IMR-90 (cell line): ENCODE measurements around the gene STOML1. TPM values are rescaled to one million over a fixed set of nuclear protein-coding genes. Genes with fewer than 3 reads are reported as not detected.

ENCODE experiments used
- ATAC-seq: fragments of 200-7000 bp; cut with Tn5 transposase; 2 replicates; pipeline ENCODE4 v1.9.1; 2020; ENCODE audit warnings: low read depth, mild to moderate bottlenecking, moderate library complexity
- BruUV-seq: library from RNA; stranded (reverse); fragments of 400-500 nt; replicated peaks from 2 replicates; lab custom pipeline; 2021; lab: Mats Ljungman, UMichigan
- CTCF ChIA-PET: fragments of 300-600 bp; formaldehyde crosslinking; extraction: SDS; loops from one replicate; lab custom pipeline; 2021; ENCODE audit warnings: antibody characterized with exemption; lab: Yijun Ruan, JAX
- POLR2A ChIA-PET: fragments of 300-600 bp; sonication (Branson Sonifier 250); formaldehyde crosslinking; loops from one replicate; lab custom pipeline; 2022; ENCODE audit warnings: antibody characterized with exemption; ENCODE audit not compliant: unreplicated experiment; lab: Charles Lee
- DNase-seq: peaks from one replicate; pipeline ENCODE4 v3.0.0; 2013
- H2AFZ ChIP-seq: replicated peaks from 2 replicates; pipeline ENCODE3; 2013; ENCODE audit warnings: low read length, mild to moderate bottlenecking; ENCODE audit not compliant: poor library complexity
- H2AK5ac ChIP-seq: 2 replicates; pipeline ENCODE4 v1.6.1; 2013; ENCODE audit warnings: low read depth, low read length, inconsistent platforms
- H2AK9ac ChIP-seq: replicated peaks from 2 replicates; pipeline ENCODE3; 2013; ENCODE audit warnings: mild to moderate bottlenecking, low read depth, low read length, moderate library complexity; ENCODE audit not compliant: poor library complexity
- H2BK120ac ChIP-seq: 2 replicates; pipeline ENCODE4 v1.6.1; 2013; ENCODE audit warnings: low read depth, low read length, inconsistent platforms
- H2BK15ac ChIP-seq: 3 replicates; pipeline ENCODE4 v1.6.1; 2013; ENCODE audit warnings: low read depth, low read length, inconsistent platforms
- H2BK20ac ChIP-seq: 2 replicates; pipeline ENCODE4 v1.6.1; 2013; ENCODE audit warnings: low read depth, mild to moderate bottlenecking, inconsistent platforms, low read length, moderate library complexity
- H2BK5ac ChIP-seq: 2 replicates; pipeline ENCODE4 v1.6.1; 2013; ENCODE audit warnings: mild to moderate bottlenecking, low read depth, low read length, inconsistent platforms; ENCODE audit not compliant: poor library complexity, severe bottlenecking
- H3K14ac ChIP-seq: replicated peaks from 2 replicates; pipeline ENCODE4 v1.6.1; 2013; ENCODE audit warnings: low read depth, low read length, inconsistent platforms
- H3K18ac ChIP-seq: 2 replicates; pipeline ENCODE4 v1.6.1; 2013; ENCODE audit warnings: low read depth, low read length, control low read depth
- H3K23ac ChIP-seq: 2 replicates; pipeline ENCODE4 v1.6.1; 2013; ENCODE audit warnings: low read depth, low read length, inconsistent platforms
- H3K27ac ChIP-seq: 2 replicates; pipeline ENCODE4 v1.5.1; 2013; ENCODE audit warnings: mild to moderate bottlenecking, control low read depth, low read length; ENCODE audit not compliant: insufficient read depth
- H3K27me3 ChIP-seq: 2 replicates; pipeline ENCODE4 v1.6.1; 2013; ENCODE audit warnings: low read length; ENCODE audit not compliant: control insufficient read depth, insufficient read depth
- H3K36me3 ChIP-seq: 2 replicates; pipeline ENCODE4 v1.6.1; 2013; ENCODE audit warnings: low read length, mixed read lengths; ENCODE audit not compliant: control insufficient read depth, insufficient read depth
- H3K4ac ChIP-seq: 2 replicates; pipeline ENCODE4 v1.6.1; 2013; ENCODE audit warnings: low read depth, low read length, inconsistent platforms
- H3K4me1 ChIP-seq: 2 replicates; pipeline ENCODE4 v1.6.1; 2013; ENCODE audit warnings: low read length, mixed read lengths; ENCODE audit not compliant: control insufficient read depth, insufficient read depth
- H3K4me2 ChIP-seq: 2 replicates; pipeline ENCODE4 v1.6.1; 2013; ENCODE audit warnings: low read depth, mild to moderate bottlenecking, control low read depth, low read length, moderate library complexity
- H3K4me3 ChIP-seq: 2 replicates; pipeline ENCODE4 v1.5.1; 2013; ENCODE audit warnings: low read depth, mild to moderate bottlenecking, control low read depth, low read length, moderate library complexity; ENCODE audit not compliant: insufficient read depth
- H3K56ac ChIP-seq: 2 replicates; pipeline ENCODE4 v1.6.1; 2013; ENCODE audit warnings: low read length, inconsistent platforms; ENCODE audit not compliant: insufficient read depth; ENCODE audit errors: extremely low read depth
- H3K79me1 ChIP-seq, 2 experiments: 2 replicates each; pipeline ENCODE4 v1.6.1; 2013; ENCODE audit warnings: low read length in 2 of 2, inconsistent platforms in 1 of 2, low read depth in 1 of 2
- H3K9ac ChIP-seq: 2 replicates; pipeline ENCODE4 v1.6.1; 2013; ENCODE audit warnings: low read depth, low read length, control low read depth
- H3K9me1 ChIP-seq: 2 replicates; pipeline ENCODE4 v1.6.1; 2013; ENCODE audit warnings: low read length, inconsistent platforms; ENCODE audit not compliant: insufficient read depth
- H3K9me3 ChIP-seq: 2 replicates; pipeline ENCODE4 v1.6.1; 2013; ENCODE audit warnings: low read length; ENCODE audit not compliant: control insufficient read depth, insufficient read depth
- H4K20me1 ChIP-seq: 2 replicates; pipeline ENCODE4 v1.6.1; 2013; ENCODE audit warnings: low read length, inconsistent platforms; ENCODE audit not compliant: insufficient read depth
- H4K5ac ChIP-seq: 2 replicates; pipeline ENCODE4 v1.6.1; 2013; ENCODE audit warnings: mild to moderate bottlenecking, low read depth, low read length, control low read depth
- H4K8ac ChIP-seq, 2 experiments: 2 replicates each; pipeline ENCODE4 v1.6.1; 2013; ENCODE audit warnings: low read depth in 2 of 2, low read length in 2 of 2, control low read depth in 1 of 2, inconsistent platforms in 1 of 2
- H4K91ac ChIP-seq: 2 replicates; pipeline ENCODE4 v1.6.1; 2013; ENCODE audit warnings: low read depth, low read length, inconsistent platforms; ENCODE audit not compliant: insufficient read depth
- BHLHE40 ChIP-seq: fragments of 150-350 bp; IDR thresholded peaks from 2 replicates; pipeline ENCODE4 v1.6.1; 2016; ENCODE audit warnings: mild to moderate bottlenecking, low read depth, low read length
- CEBPB ChIP-seq: IDR thresholded peaks from 2 replicates; pipeline ENCODE4 v1.6.1; 2012; ENCODE audit warnings: low read depth, low read length, improper control_type of control experiment
- CHD1 ChIP-seq: IDR thresholded peaks from 2 replicates; pipeline ENCODE4 v1.6.1; 2012; ENCODE audit warnings: low read depth, low read length, improper control_type of control experiment
- CTCF ChIP-seq: conservative IDR thresholded peaks from 2 replicates; pipeline ENCODE4 v1.5.1; 2012; ENCODE audit warnings: mild to moderate bottlenecking, low read depth, low read length, improper control_type of control experiment
- FOS ChIP-seq: fragments of 150-350 bp; IDR thresholded peaks from 2 replicates; pipeline ENCODE4 v1.6.1; 2016; ENCODE audit warnings: low read depth, low read length
- MAFK ChIP-seq: IDR thresholded peaks from 2 replicates; pipeline ENCODE4 v1.6.1; 2012; ENCODE audit warnings: low read depth, low read length, improper control_type of control experiment
- MAZ ChIP-seq: IDR thresholded peaks from 2 replicates; pipeline ENCODE4 v1.6.1; 2012; ENCODE audit warnings: low read depth, mild to moderate bottlenecking, low read length, improper control_type of control experiment, moderate library complexity, borderline replicate concordance
- MXI1 ChIP-seq: IDR thresholded peaks from 2 replicates; pipeline ENCODE4 v1.6.1; 2012; ENCODE audit warnings: low read depth, mild to moderate bottlenecking, low read length, moderate library complexity, borderline replicate concordance
- NFE2L2 ChIP-seq: fragments of 150-350 bp; IDR thresholded peaks from 2 replicates; pipeline ENCODE4 v1.6.1; 2016; ENCODE audit warnings: low read depth, mild to moderate bottlenecking, low read length
- POLR2A ChIP-seq: IDR thresholded peaks from 2 replicates; pipeline ENCODE4 v1.6.1; 2012; ENCODE audit warnings: mild to moderate bottlenecking, low read depth, low read length
- RAD21 ChIP-seq: IDR thresholded peaks from 2 replicates; pipeline ENCODE4 v1.6.1; 2012; ENCODE audit warnings: low read length, improper control_type of control experiment
- RCOR1 ChIP-seq: IDR thresholded peaks from 2 replicates; pipeline ENCODE4 v1.6.1; 2012; ENCODE audit warnings: mild to moderate bottlenecking, low read length, improper control_type of control experiment; ENCODE audit not compliant: insufficient replicate concordance
- RFX5 ChIP-seq: IDR thresholded peaks from 2 replicates; pipeline ENCODE4 v1.8.0; 2012; ENCODE audit warnings: low read depth, mild to moderate bottlenecking, low read length, moderate library complexity
- SMC3 ChIP-seq: fragments of 150-350 bp; IDR thresholded peaks from 2 replicates; pipeline ENCODE4 v1.6.1; 2016; ENCODE audit warnings: low read depth, mild to moderate bottlenecking, antibody characterized with exemption, low read length, moderate library complexity
- USF2 ChIP-seq: fragments of 150-350 bp; IDR thresholded peaks from 2 replicates; pipeline ENCODE4 v1.6.1; 2017; ENCODE audit warnings: mild to moderate bottlenecking, antibody characterized with exemption, low read length, low read depth
- WGBS, 2 experiments: methylation state at CpG; one replicate each; pipeline versions ENCODE4 v1.1.5 to v1.1.7; 2013; ENCODE audit warnings: missing lambda C conversion rate in 2 of 2; ENCODE audit not compliant: insufficient read length in 1 of 2; ENCODE audit errors: extremely low coverage in 2 of 2; 5-methylcytosine and 5-hydroxymethylcytosine counted together
- dilution Hi-C: fragments of 300-500 bp; cut with HindIII; formaldehyde crosslinking; loops from one replicate; pipeline ENCODE4 v1.14.3; 2018; ENCODE audit warnings: low sequenced_read_pairs; ENCODE audit not compliant: unreplicated experiment
- in situ Hi-C: fragments of 300-500 bp; cut with MboI; formaldehyde crosslinking; loops from 3 replicates; pipeline ENCODE4 v1.14.3; 2019; ENCODE audit warnings: low sequenced_read_pairs, inconsistent platforms, mixed read lengths
- intact Hi-C: fragments of 100-400 bp; cut with micrococcal nuclease; formaldehyde crosslinking; loops from 2 replicates; pipeline ENCODE4 v1.10.0; 2022
- polyA plus RNA-seq, 3 experiments: library from polyadenylated mRNA; depleted of rRNA; stranded (reverse); fragments of >200 nt; gene quantifications; 2 replicates each; pipeline ENCODE4 v1.2.3, GENCODE V29; 2012; ENCODE audit warnings: low replicate concordance in 1 of 3
- total RNA-seq: library from RNA; depleted of rRNA; stranded (reverse); fragments of >200 nt; gene quantifications from 2 replicates; pipeline ENCODE4 v1.2.3, GENCODE V29; 2012

The STOML1 gene
- total and polyA plus RNA-seq, 2 of the 4 experiments (the other 2 are of a cell fraction), result 11.8 to 21.2 TPM

GRCh38 chr15:74007820-74008371 is 15.8 kb upstream of the STOML1 start:
- BruUV-seq, result no TSS peak
- Histone ChIP-seq H4K20me1 (peaks cover 48% of the 10 kb centered on the region), H3K79me1 (peaks cover 45 to 85% of the 10 kb centered on the region in 2 experiments), H3K4me2 (no peak overlapping the region), H3K9me3 (no peaks in the 10 kb centered on the region), H4K8ac (no peak overlapping the region), H3K27ac (no peak overlapping the region), H3K4me3 (no peak overlapping the region), H2BK15ac (no peak overlapping the region), H3K27me3 (no peaks in the 10 kb centered on the region), H2AK9ac (no peak overlapping the region), H4K5ac (no peak overlapping the region), H3K9me1 (peaks cover 23% of the 10 kb centered on the region), H3K36me3 (peaks cover 12% of the 10 kb centered on the region), H3K9ac (no peak overlapping the region), H3K56ac (no peak overlapping the region), H3K4ac (no peak overlapping the region), H2AFZ (no peak overlapping the region), H3K4me1 (peaks cover 9% of the 10 kb centered on the region), H2AK5ac (no peak overlapping the region), H2BK5ac (no peak overlapping the region), H4K91ac (no peak overlapping the region), H3K18ac (no peak overlapping the region), H2BK20ac (no peak overlapping the region), H3K14ac (no peak overlapping the region), H2BK120ac (no peak overlapping the region), H3K23ac (no peak overlapping the region)
- DNase-seq (no peak), ATAC-seq (no peak)
- dilution Hi-C loops (no loop called here), intact Hi-C loops (no loop called here), in situ Hi-C loops (no loop called here)
- POLR2A ChIA-PET, result no interaction called here
- CTCF ChIA-PET, result no interaction called here
- TF ChIP-seq FOS (no peak), BHLHE40 (no peak), NFE2L2 (no peak), MAZ (no peak), SMC3 (no peak), POLR2A (no peak), MXI1 (no peak), CHD1 (no peak), MAFK (no peak), USF2 (no peak), CEBPB (no peak), RCOR1 (no peak), RAD21 (no peak), RFX5 (no peak), CTCF (no peak)
- 100% methylated on average over 3 of the region's 5 CpGs; no CpG with 5 or more reads in 1 of the 2 experiments for whole genome bisulfite sequencing, 2 experiments
